Gastrocnemius medialis (tissue), 4 donors: ENCODE results near the gene GCSAM.

Experiments used
- CTCF ChIP-seq, 5 experiments: fragments of 450-650 bp in 3 of 5; fragments of 200-600 bp in 2 of 5; sonication (generic) in 2 of 5; IDR thresholded peaks in 4 of 5; conservative IDR thresholded peaks in 1 of 5; 1 replicate in 4 of 5; 2 replicates in 1 of 5; pipeline ENCODE4 v1.5.1; 2016 to 2019; ENCODE audit warnings: antibody characterized with exemption in 5 of 5, mild to moderate bottlenecking in 3 of 5, moderate library complexity in 3 of 5
- POLR2A ChIP-seq, 2 donors: fragments of 450-650 bp; IDR thresholded peaks; one replicate each; pipeline ENCODE4 v1.6.1; 2017; ENCODE audit warnings: antibody characterized with exemption in 2 of 2, mild to moderate bottlenecking in 2 of 2, moderate library complexity in 2 of 2

GRCh38 chr3:112128843-112129727, 4.0 kb downstream of the GCSAM start:
- TF ChIP-seq CTCF (IDR thresholded peaks at IDR 0.05 in 4 of 5, conservative IDR thresholded peaks at IDR 0.05 in 1 of 5) (no peak), POLR2A (IDR thresholded peaks at IDR 0.05) (no peak)
